Common myeloid progenitor, CD34-positive (primary cell): Measurements from ENCODE around the gene ADAM12.

Source experiments
- CTCF ChIA-PET: fragments of 350-600 bp; sonication (Branson Sonifier 250); formaldehyde crosslinking; loops from one replicate; lab custom pipeline; 2021; ENCODE audit warnings: antibody characterized with exemption; lab: Charles Lee
- POLR2A ChIA-PET: fragments of 350-600 bp; sonication (Branson Sonifier 250); formaldehyde crosslinking; loops from one replicate; lab custom pipeline; 2021; ENCODE audit warnings: antibody characterized with exemption; lab: Charles Lee
- DNase-seq, 3 donors: peaks; one replicate each; pipeline versions ENCODE4 v3.0.0 to v3.0.0-alpha.2; 2013
- H3K27ac ChIP-seq, 2 experiments: 1 replicate in 1 of 2; 2 replicates in 1 of 2; pipeline ENCODE4 v1.7.0; 2013; ENCODE audit warnings: inconsistent platforms in 2 of 2, low read length in 2 of 2, mild to moderate bottlenecking in 2 of 2, low read depth in 1 of 2, moderate library complexity in 1 of 2; ENCODE audit not compliant: severe bottlenecking in 2 of 2, insufficient read depth in 1 of 2, poor library complexity in 1 of 2
- H3K27me3 ChIP-seq, 5 experiments: replicated peaks in 2 of 5; 1 replicate in 3 of 5; 2 replicates in 2 of 5; pipeline versions ENCODE4 v1.6.1 to v1.7.0; 2013; ENCODE audit warnings: low read length in 4 of 5, mild to moderate bottlenecking in 2 of 5, moderate library complexity in 2 of 5, inconsistent platforms in 1 of 5; ENCODE audit not compliant: insufficient read depth in 5 of 5, control insufficient read depth in 4 of 5
- H3K36me3 ChIP-seq, 4 experiments: 1 replicate in 2 of 4; 2 replicates in 2 of 4; pipeline versions ENCODE4 v1.6.1 to v1.7.0; 2013; ENCODE audit warnings: low read length in 3 of 4, control low read depth in 1 of 4, mild to moderate bottlenecking in 1 of 4; ENCODE audit not compliant: control insufficient read depth in 4 of 4, insufficient read depth in 4 of 4
- H3K4me1 ChIP-seq, 4 experiments: 1 replicate in 3 of 4; 2 replicates in 1 of 4; pipeline versions ENCODE4 v1.6.1 to v1.7.1; 2013; ENCODE audit warnings: low read length in 3 of 4, mild to moderate bottlenecking in 3 of 4, control low read depth in 1 of 4, inconsistent platforms in 1 of 4, moderate library complexity in 1 of 4; ENCODE audit not compliant: control insufficient read depth in 4 of 4, insufficient read depth in 4 of 4; ENCODE audit errors: control extremely low read depth in 1 of 4
- H3K4me3 ChIP-seq, 7 experiments: 1 replicate in 4 of 7; 2 replicates in 3 of 7; pipeline versions ENCODE4 v1.5.1 to v1.7.0; 2013; ENCODE audit warnings: mild to moderate bottlenecking in 7 of 7, low read length in 6 of 7, moderate library complexity in 6 of 7, inconsistent platforms in 2 of 7, low read depth in 2 of 7, control low read depth in 1 of 7; ENCODE audit not compliant: insufficient read depth in 4 of 7, control insufficient read depth in 1 of 7; ENCODE audit errors: extremely low read depth in 1 of 7
- H3K9me3 ChIP-seq, 5 experiments: 1 replicate in 4 of 5; 2 replicates in 1 of 5; pipeline versions ENCODE4 v1.6.1 to v1.7.1; 2013; ENCODE audit warnings: low read length in 4 of 5, mild to moderate bottlenecking in 2 of 5, inconsistent platforms in 1 of 5, low read depth in 1 of 5, moderate library complexity in 1 of 5; ENCODE audit not compliant: control insufficient read depth in 4 of 5, insufficient read depth in 2 of 5; ENCODE audit errors: control extremely low read depth in 1 of 5
- WGBS: methylation state at CpG from one replicate; pipeline ENCODE4 v1.1.5; 2013; ENCODE audit not compliant: insufficient coverage; 5-methylcytosine and 5-hydroxymethylcytosine counted together

The ADAM12 gene

DNA sequence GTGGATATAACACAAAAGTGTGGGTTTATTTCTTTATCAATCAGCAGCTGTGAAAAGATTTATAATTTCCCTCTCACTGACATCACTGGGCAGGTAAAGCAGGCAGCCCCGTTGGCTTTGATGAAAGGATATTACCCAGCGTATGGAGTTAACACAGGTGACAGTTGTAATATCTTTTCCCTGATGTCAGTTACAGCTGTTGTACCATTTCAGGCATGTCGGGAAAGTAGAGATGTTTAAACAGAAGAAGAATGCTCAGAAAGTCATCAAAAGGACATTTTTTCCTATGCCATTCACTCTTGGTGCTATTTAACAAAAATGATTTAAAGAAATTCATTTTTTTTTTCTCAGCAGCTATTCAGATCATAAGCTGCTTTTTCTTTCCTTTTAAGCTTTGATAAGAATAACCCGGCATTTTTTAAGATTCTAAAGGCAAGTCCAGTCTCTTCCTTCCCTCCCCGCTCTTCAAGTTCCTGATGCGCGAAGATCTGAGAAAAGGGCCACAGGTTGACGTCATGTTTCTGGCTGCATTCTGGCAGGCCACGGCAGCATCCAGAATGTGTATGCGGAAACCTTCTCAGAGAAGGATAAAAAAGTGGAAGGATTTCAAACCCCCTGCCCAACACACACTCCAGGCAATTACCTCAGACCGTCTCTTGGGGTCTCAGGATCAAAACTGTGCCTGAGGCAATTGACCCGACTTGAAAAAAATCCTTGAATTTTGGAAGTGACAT, 32.5 kb upstream of the ADAM12 start:
- Histone ChIP-seq H3K27me3 (peaks cover 0 to 9% (median 2%) of the 10 kb centered on the region in 5 experiments), H3K4me3 (no peak overlapping the region), H3K9me3 (peaks cover 0 to 21% (median 14%) of the 10 kb centered on the region in 5 experiments), H3K36me3 (no peaks in the 10 kb centered on the region), H3K4me1 (no peaks in the 10 kb centered on the region), H3K27ac (no peak overlapping the region)
- CTCF ChIA-PET, result no interaction called here
- no peak for DNase-seq
- POLR2A ChIA-PET, result no interaction called here
- 90% methylated on average over 9 of the region's 12 CpGs for WGBS

DNA sequence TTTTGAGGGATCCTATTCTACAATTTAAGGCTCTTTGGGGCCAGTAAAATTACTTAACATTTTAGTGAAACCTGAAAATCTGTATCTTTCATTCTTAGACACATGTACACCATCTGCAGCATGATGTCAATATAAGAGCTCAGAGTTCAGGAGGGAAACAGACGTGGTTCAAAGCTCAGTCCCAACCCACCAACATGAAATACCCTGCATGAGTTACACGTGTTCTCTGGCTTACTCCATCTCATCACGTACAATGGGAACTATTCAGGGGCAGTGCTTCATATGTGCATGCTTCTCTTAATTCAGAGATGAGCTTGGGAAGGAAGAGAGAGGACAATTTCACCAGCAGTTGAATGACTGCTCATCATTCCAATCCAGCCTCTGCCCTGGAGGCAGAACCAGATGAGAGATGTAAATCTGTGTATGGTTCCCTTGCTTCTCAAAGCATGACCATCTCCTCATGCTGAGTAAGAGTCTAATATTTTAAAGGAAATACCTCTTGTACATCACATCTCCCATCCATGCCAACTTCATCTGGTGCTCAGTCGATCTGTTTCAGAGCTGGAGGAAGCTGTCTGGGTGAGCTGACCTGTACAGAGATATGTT, 29.0 kb upstream of the ADAM12 start:
- H3K4me1 ChIP-seq, result no peaks in the 10 kb centered on the region
- no peak overlapping the region for H3K4me3 ChIP-seq
- WGBS, result 100% methylated on average over 2 of the region's 4 CpGs
- H3K9me3 ChIP-seq, result peaks cover 0 to 6% (median 5%) of the 10 kb centered on the region in 5 experiments
- H3K36me3 ChIP-seq, result no peaks in the 10 kb centered on the region
- peaks cover 0 to 13% (median 0%) of the 10 kb centered on the region in 5 experiments for H3K27me3 ChIP-seq
- ChIA-PET CTCF (no interaction called here), POLR2A (no interaction called here)
- no peak for DNase-seq
- no peak overlapping the region for H3K27ac ChIP-seq

DNA sequence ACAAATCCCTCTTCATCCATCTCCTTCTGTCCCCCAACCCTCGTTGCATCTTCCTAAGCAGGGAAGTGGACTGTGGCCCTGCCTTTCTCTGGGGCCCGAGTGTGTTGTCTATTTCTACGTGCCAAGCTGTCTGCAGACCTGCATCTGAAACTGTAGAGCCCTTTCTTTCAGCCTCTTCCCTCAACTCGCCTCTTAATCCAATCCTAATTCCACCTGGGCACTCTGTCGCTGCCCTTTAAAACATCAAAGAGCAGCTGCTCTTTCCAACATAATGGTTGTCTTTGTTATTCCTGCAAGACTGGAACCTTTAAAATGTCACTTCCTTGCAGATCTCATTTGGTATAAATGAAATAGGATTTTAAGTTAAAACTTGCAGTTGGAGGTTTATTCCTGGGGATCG, 21.5 kb upstream of the ADAM12 start:
- Histone ChIP-seq H3K4me3 (no peak overlapping the region), H3K27ac (no peak overlapping the region), H3K9me3 (no peaks in the 10 kb centered on the region), H3K4me1 (no peaks in the 10 kb centered on the region), H3K36me3 (no peaks in the 10 kb centered on the region), H3K27me3 (peaks cover 0 to 26% (median 10%) of the 10 kb centered on the region in 5 experiments)
- ChIA-PET CTCF (no interaction called here), POLR2A (no interaction called here)
- DNase-seq, result no peak
- WGBS, result 65% methylated on average over 4 of the region's 6 CpGs

DNA sequence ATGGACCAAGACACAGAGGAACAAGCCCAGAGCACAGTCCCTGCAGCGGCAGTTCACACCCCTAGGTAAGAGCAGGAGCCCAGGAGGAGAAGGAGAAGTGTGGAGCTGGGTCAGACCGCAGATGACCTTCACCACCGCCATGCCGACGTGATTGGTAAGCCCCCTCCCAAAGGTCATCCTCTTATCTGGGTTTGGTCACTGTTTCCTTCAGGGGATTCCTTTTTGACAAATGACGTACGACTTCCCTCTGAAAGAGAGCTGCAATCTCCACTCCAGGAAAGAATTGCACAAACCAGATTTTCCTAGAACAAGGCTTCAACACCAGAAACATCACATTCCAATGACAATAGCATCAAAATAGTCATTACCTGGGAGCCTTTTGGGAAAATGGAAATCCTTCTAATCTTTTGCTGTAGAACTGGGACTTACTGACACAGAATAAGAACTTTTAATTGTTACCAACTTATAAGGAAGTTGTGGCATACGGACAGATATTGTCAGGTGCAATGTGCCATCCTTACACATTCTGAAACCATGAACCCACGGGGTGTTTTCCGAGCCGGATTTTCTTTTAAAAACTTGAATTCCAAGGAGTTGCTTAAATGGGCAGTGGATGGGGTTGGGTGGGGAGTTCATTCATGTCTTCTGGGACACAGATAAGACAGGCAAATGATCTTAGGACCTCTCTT, 20.8 kb upstream of the ADAM12 start:
- peaks cover 0 to 26% (median 10%) of the 10 kb centered on the region in 5 experiments for H3K27me3 ChIP-seq
- ChIA-PET CTCF (no interaction called here), POLR2A (no interaction called here)
- 19% methylated on average over 10 of the region's 11 CpGs for WGBS
- no peak for DNase-seq
- H3K9me3 ChIP-seq, result no peaks in the 10 kb centered on the region
- no peaks in the 10 kb centered on the region for H3K36me3 ChIP-seq
- no peak overlapping the region for H3K27ac ChIP-seq
- H3K4me3 ChIP-seq, result no peak overlapping the region
- no peaks in the 10 kb centered on the region for H3K4me1 ChIP-seq

DNA sequence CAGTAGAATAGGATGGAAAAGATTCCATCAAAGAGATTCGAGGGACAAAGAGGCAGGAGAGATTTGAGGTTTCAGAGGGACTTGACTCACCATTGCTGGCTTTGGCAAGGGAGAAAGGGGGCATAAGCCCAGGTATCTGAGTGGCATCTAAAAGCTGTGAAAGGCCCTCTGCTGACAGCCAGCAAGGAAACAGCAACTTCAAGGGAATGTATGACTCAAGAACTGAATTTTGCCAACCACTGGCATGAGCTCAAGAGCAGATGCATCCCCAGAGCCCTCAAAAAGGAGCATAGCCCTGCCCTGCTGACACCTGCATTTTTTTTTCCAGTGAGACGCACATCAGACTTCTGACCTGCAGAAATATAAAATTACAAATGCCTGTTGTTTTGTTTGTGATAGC, 19.6 kb upstream of the ADAM12 start:
- Histone ChIP-seq H3K36me3 (no peaks in the 10 kb centered on the region), H3K27ac (no peak overlapping the region), H3K4me1 (no peaks in the 10 kb centered on the region), H3K27me3 (peaks cover 0 to 27% (median 7%) of the 10 kb centered on the region in 5 experiments), H3K9me3 (no peaks in the 10 kb centered on the region), H3K4me3 (no peak overlapping the region)
- ChIA-PET CTCF (no interaction called here), POLR2A (no interaction called here)
- 92% methylated on average over 1 of the region's 2 CpGs for WGBS
- DNase-seq, result no peak

DNA sequence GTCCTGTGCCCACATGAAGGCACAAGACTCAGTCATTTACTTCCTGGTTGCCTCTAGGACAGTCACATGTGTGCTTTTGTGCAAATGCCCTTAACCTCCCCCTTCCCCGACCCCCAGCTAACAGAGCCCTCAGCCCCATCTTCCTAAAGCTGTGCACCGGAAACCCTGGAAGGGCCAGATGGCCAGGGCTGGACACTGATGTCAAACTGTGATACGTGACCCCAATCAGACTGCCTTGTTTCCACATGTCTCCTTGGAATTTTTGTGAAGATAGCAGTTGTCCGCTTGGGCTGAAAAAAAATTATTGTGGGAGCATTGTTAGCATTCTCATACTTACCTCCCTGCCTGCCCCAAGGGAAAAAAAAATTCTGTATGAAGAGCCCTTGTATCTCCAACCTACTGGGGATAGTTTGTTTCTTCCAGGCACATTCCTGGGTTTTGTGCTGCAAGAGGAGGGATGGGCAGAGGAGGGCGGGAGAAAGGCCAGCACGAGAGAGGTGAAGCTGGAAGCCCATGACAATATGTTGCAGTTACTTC, 17.0 kb upstream of the ADAM12 start:
- Histone ChIP-seq H3K4me1 (no peaks in the 10 kb centered on the region), H3K27ac (no peak overlapping the region), H3K36me3 (no peaks in the 10 kb centered on the region), H3K9me3 (no peaks in the 10 kb centered on the region), H3K4me3 (no peak overlapping the region), H3K27me3 (peaks cover 0 to 34% (median 12%) of the 10 kb centered on the region in 5 experiments)
- ChIA-PET CTCF (interaction anchor here (0.7 kb wide), 1 partner anchor 11 kb away, joined by 3 read pairs; no protein-coding TSS in a partner anchor), POLR2A (no interaction called here)
- 87% methylated on average over 6 of the region's 6 CpGs for WGBS
- DNase-seq, result no peak
